ENCODE measurements around the gene TMEM108. TPM values are rescaled to one million over a fixed set of nuclear protein-coding genes. Genes with fewer than 3 reads are reported as not detected.

TMEM108 gene
- total and polyA plus RNA-seq, 9 donors: under 0.01 to 4.2 (median 0.46) TPM; not detected in 2

GRCh38 chr3:133236901-133237300 is 198.7 kb downstream of the TMEM108 start:
- 86 to 92% (median 90%) methylated on average over 1 of the region's 1 CpG for WGBS, 3 donors
- Histone ChIP-seq H3K27ac (no peak overlapping the region), H3K27me3 (no peaks in the 10 kb centered on the region), H3K4me1 (ENCODE audit: insufficient read depth) (no peaks in the 10 kb centered on the region), H3K4me3 (no peak overlapping the region), H3K9me3 (no peaks in the 10 kb centered on the region), H3K36me3 (no peaks in the 10 kb centered on the region)
- intact Hi-C loops (cut with DNase I): no loop called here
- no peak for DNase-seq
- TF ChIP-seq POLR2A (IDR thresholded peaks at IDR 0.05) (no peak), EP300 (IDR thresholded peaks at IDR 0.05) (no peak)
- TF ChIP-seq, protein P1, sequence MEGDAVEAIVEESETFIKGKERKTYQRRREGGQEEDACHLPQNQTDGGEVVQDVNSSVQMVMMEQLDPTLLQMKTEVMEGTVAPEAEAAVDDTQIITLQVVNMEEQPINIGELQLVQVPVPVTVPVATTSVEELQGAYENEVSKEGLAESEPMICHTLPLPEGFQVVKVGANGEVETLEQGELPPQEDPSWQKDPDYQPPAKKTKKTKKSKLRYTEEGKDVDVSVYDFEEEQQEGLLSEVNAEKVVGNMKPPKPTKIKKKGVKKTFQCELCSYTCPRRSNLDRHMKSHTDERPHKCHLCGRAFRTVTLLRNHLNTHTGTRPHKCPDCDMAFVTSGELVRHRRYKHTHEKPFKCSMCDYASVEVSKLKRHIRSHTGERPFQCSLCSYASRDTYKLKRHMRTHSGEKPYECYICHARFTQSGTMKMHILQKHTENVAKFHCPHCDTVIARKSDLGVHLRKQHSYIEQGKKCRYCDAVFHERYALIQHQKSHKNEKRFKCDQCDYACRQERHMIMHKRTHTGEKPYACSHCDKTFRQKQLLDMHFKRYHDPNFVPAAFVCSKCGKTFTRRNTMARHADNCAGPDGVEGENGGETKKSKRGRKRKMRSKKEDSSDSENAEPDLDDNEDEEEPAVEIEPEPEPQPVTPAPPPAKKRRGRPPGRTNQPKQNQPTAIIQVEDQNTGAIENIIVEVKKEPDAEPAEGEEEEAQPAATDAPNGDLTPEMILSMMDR (IDR thresholded peaks at IDR 0.05): no peak

- intact Hi-C loops (cut with DNase I): no loop called here
- Histone ChIP-seq H3K36me3 (no peaks in the 10 kb centered on the region), H3K27ac (no peak overlapping the region), H3K4me3 (no peak overlapping the region), H3K4me1 (ENCODE audit: insufficient read depth) (no peaks in the 10 kb centered on the region), H3K9me3 (no peaks in the 10 kb centered on the region), H3K27me3 (no peaks in the 10 kb centered on the region)
- TF ChIP-seq POLR2A (IDR thresholded peaks at IDR 0.05): no peak
- TF ChIP-seq EP300 (IDR thresholded peaks at IDR 0.05): no peak
- TF ChIP-seq, protein P1 (IDR thresholded peaks at IDR 0.05): no peak
- no peak for DNase-seq
Measured at GRCh38 chr3:133237380-133237779, 199.2 kb downstream of the TMEM108 start.

DNA sequence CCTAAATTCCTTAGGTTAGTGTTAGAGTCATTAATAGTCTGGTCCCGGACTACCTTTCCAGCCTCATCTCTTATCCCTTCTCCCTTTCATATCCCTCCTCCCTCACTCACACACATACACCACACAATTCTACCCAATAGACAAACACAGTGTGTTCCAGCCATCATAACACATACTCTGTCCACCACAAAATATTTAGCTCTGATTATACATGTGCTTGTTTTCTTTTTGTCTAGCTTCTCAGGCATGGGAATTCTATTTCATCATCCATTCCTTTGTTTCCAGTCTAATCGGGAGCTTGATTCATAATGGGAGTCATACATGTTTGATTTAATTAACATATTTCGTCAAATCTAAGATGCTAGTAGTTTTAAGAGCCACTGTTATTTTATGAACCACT is 199.8 kb downstream of the TMEM108 start:
- DNase-seq: no peak
- no peak for TF ChIP-seq POLR2A (IDR thresholded peaks at IDR 0.05)
- H3K9me3 ChIP-seq: no peaks in the 10 kb centered on the region
- whole genome bisulfite sequencing, 3 donors: 19 to 30% (median 21%) methylated on average over 3 of the region's 3 CpGs
- no peak overlapping the region for H3K4me3 ChIP-seq
- H3K36me3 ChIP-seq: no peaks in the 10 kb centered on the region
- H3K27me3 ChIP-seq: no peaks in the 10 kb centered on the region
- no peak overlapping the region for H3K27ac ChIP-seq
- H3K4me1 ChIP-seq (ENCODE audit: insufficient read depth): no peaks in the 10 kb centered on the region
- intact Hi-C loops (cut with DNase I): no loop called here

DNA sequence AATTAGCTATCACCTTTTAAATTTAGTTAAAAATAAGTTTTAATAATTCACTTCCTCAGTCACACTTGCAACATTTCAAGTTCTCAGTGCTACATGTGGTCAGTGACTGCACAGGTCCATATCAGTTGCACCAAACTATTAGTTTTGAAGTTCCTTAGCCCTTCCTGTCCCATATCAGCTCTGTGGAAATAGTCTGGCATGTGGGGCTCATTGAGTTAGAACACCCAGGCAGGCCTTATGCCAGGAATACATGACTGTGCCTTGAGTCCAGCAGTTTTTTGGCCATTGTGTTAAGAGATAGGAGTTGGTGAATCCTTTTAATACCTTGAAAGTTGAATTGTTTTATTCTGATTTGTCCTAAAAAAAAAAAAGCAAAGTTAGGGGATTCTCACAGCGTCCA is 207.9 kb downstream of the TMEM108 start:
- no peak for DNase-seq

GRCh38 chr3:133246773-133247172 is 208.6 kb downstream of the TMEM108 start:
- Histone ChIP-seq H3K4me3 (no peak overlapping the region), H3K36me3 (no peaks in the 10 kb centered on the region), H3K27me3 (no peaks in the 10 kb centered on the region), H3K4me1 (ENCODE audit: insufficient read depth) (no peaks in the 10 kb centered on the region), H3K27ac (no peak overlapping the region), H3K9me3 (no peaks in the 10 kb centered on the region)
- TF ChIP-seq POLR2A (IDR thresholded peaks at IDR 0.05): no peak
- TF ChIP-seq, protein P1 (IDR thresholded peaks at IDR 0.05): no peak
- no peak for TF ChIP-seq EP300 (IDR thresholded peaks at IDR 0.05)
- intact Hi-C loops (cut with DNase I): no loop called here
- DNase-seq: no peak

More for the DNA sequence above, 207.9 kb downstream of the TMEM108 start:
- TF ChIP-seq EP300 (IDR thresholded peaks at IDR 0.05) (no peak), POLR2A (IDR thresholded peaks at IDR 0.05) (no peak)
- TF ChIP-seq, protein P1 (IDR thresholded peaks at IDR 0.05): no peak
- WGBS, 3 donors: 77 to 95% (median 90%) methylated on average over 1 of the region's 1 CpG
- Histone ChIP-seq H3K36me3 (no peaks in the 10 kb centered on the region), H3K4me3 (no peak overlapping the region), H3K27ac (no peak overlapping the region), H3K27me3 (no peaks in the 10 kb centered on the region), H3K9me3 (no peaks in the 10 kb centered on the region), H3K4me1 (ENCODE audit: insufficient read depth) (no peaks in the 10 kb centered on the region)
- intact Hi-C loops (cut with DNase I): no loop called here
